Neural progenitor cell (in vitro differentiated cells): Measurements from ENCODE around the gene FH.

Experiments used
- CTCF ChIP-seq: fragments of 200-600 bp; sonication (generic); IDR thresholded peaks from 2 replicates; pipeline ENCODE4 v1.5.1; 2017; ENCODE audit warnings: antibody characterized with exemption, mild to moderate bottlenecking
- EZH2 ChIP-seq: fragments of 200-600 bp; sonication (generic); IDR thresholded peaks from 2 replicates; pipeline ENCODE4 v1.6.1; 2017; ENCODE audit warnings: antibody characterized with exemption, mild to moderate bottlenecking, moderate library complexity

DNA sequence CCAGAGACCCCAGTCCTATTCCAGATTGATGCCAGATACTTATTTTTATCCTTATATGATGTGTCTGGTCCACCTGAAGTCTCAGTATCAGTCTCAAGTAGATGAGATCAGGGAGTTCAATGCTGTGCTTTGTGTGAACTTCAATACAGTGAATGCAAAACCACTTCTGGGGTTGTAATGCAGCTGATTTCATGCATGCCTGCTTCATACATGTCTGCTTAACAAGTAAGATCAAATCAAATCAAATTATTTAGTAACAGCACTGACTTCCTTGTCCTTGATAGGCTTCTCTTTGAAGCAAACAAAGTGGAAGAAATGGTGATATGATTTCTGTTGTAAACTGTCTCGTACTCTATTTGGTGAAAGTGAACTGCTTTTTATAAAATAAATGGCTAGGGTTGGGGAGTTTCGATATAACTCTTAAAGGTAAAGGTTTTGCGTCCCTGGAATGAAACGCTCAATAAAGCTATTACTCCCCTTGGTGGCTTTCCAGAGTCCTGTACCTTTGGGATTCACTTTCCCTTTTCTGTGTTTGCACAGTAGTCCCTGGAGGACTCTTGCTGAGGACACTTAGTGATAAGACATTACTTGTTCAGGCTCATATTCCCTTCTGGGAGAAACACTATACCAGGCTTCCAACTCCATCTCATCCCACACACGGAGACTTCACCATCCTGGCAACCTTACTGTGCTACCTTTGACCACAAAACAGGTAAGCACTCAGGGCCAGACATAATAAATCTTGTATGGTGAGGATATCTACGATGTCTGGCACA is 59.3 kb downstream of the FH start:
- TF ChIP-seq EZH2 (no peak), CTCF (no peak)
